HT1080 (cell line): ENCODE data around the gene ARID1B. TPM values are rescaled to one million over a fixed set of nuclear protein-coding genes. Genes with fewer than 3 reads are reported as not detected.
A peak's percentile ranks its signal among the peaks of the same experiment; 100 is the strongest.

Experiments used
- DNase-seq: peaks from one replicate; pipeline ENCODE4 v3.0.0-alpha.2; 2015; ENCODE audit warnings: low read depth
- small RNA-seq: library from RNA; depleted of rRNA; stranded (forward); fragments of <200 nt; gene quantifications from one replicate; pipeline ENCODE3, GENCODE V24; 2014
- total RNA-seq: library from RNA; depleted of rRNA; stranded (reverse); fragments of >200 nt; shearing (Covaris generic); gene quantifications from 2 replicates; pipeline ENCODE4 v1.2.3, GENCODE V29; 2014

Gene ARID1B
- total RNA-seq, 1 experiment from 2014 or later = 11.2 TPM

- no peak for DNase-seq
These were observed 482.3 kb downstream of the ARID1B start for GRCh38 chr6:157259443-157259842.

Small RNA genes lying within 50 kb of the gene (small RNA-seq; reads per million reads assigned to genes)
- gene AL355297.2 = 0.23 reads per million, percentile 9 among the genes with 10 or more reads in this experiment
- gene MIR4466 = not detected
